Smooth muscle cell (in vitro differentiated cells): ENCODE data around the gene FANCI. TPM values are rescaled to one million over a fixed set of nuclear protein-coding genes. Genes with fewer than 3 reads are reported as not detected.

Experiments used
- DNase-seq: peaks from one replicate; lab custom pipeline; 2025; ENCODE audit not compliant: unreplicated experiment; lab: John Stamatoyannopoulos, UW
- H2AFZ ChIP-seq: fragments of 200-600 bp; sonication (generic); 2 replicates; pipeline ENCODE4 v1.6.0; 2016; ENCODE audit warnings: antibody characterized with exemption, low read depth, mild to moderate bottlenecking
- H3F3A ChIP-seq: fragments of 200-600 bp; sonication (generic); 2 replicates; pipeline ENCODE4 v1.6.0; 2017; ENCODE audit warnings: antibody characterized with exemption, low read depth
- H3K27ac ChIP-seq: fragments of 200-600 bp; sonication (generic); 2 replicates; pipeline ENCODE4 v1.5.1; 2016; ENCODE audit warnings: low read depth, mild to moderate bottlenecking
- H3K27me3 ChIP-seq: fragments of 200-600 bp; sonication (generic); 2 replicates; pipeline ENCODE4 v1.6.1; 2016; ENCODE audit warnings: low read depth, mild to moderate bottlenecking
- H3K36me3 ChIP-seq: fragments of 200-600 bp; sonication (generic); 2 replicates; pipeline ENCODE4 v1.5.1; 2016; ENCODE audit warnings: low read depth
- H3K4me1 ChIP-seq: fragments of 200-600 bp; sonication (generic); 2 replicates; pipeline ENCODE4 v1.5.1; 2016; ENCODE audit warnings: low read depth
- H3K4me2 ChIP-seq: fragments of 200-600 bp; sonication (generic); 2 replicates; pipeline ENCODE4 v1.6.0; 2016; ENCODE audit warnings: mild to moderate bottlenecking
- H3K4me3 ChIP-seq: fragments of 200-600 bp; sonication (generic); 2 replicates; pipeline ENCODE4 v1.5.1; 2016; ENCODE audit warnings: mild to moderate bottlenecking
- H3K79me2 ChIP-seq: fragments of 200-600 bp; sonication (generic); 2 replicates; pipeline ENCODE4 v1.6.0; 2016; ENCODE audit warnings: low read depth, mild to moderate bottlenecking
- H3K9ac ChIP-seq: fragments of 200-600 bp; sonication (generic); 2 replicates; pipeline ENCODE4 v1.6.0; 2016; ENCODE audit warnings: low read depth
- H3K9me3 ChIP-seq: fragments of 200-600 bp; sonication (generic); replicated peaks from 2 replicates; pipeline ENCODE4 v1.5.1; 2016; ENCODE audit warnings: low read depth
- H4K20me1 ChIP-seq: fragments of 200-600 bp; sonication (generic); 2 replicates; pipeline ENCODE4 v1.6.0; 2016; ENCODE audit warnings: low read depth
- CTCF ChIP-seq: fragments of 200-600 bp; sonication (generic); IDR thresholded peaks from 2 replicates; pipeline ENCODE4 v1.5.1; 2017; ENCODE audit warnings: borderline replicate concordance, mild to moderate bottlenecking, antibody characterized with exemption; ENCODE audit not compliant: insufficient read depth, poor library complexity, severe bottlenecking
- WGBS: methylation state at CpG from one replicate; pipeline ENCODE4 v1.1.7; 2016; ENCODE audit warnings: low lambda C conversion rate; 5-methylcytosine and 5-hydroxymethylcytosine counted together
- polyA plus RNA-seq: library from polyadenylated mRNA; unstranded; fragments of >200 nt; fragmentation: Nextera tagmentation; extraction: Ambion mirVana; gene quantifications from 2 replicates; pipeline ENCODE4 v1.2.1, GENCODE V29; 2016
- total RNA-seq: library from RNA; depleted of rRNA; stranded (reverse); fragments of >200 nt; gene quantifications from 2 replicates; pipeline ENCODE4 v1.2.3, GENCODE V29; 2014

The FANCI gene
- total and polyA plus RNA-seq, 2 experiments from 2014 or later, result 7.0 to 13.8 TPM

GRCh38 chr15:89215627-89216026, 28.2 kb upstream of the FANCI start:
- Histone ChIP-seq H3F3A (no peaks in the 10 kb centered on the region), H2AFZ (no peak overlapping the region), H3K27ac (no peak overlapping the region), H3K4me1 (no peaks in the 10 kb centered on the region), H3K4me2 (no peak overlapping the region), H3K4me3 (no peak overlapping the region), H4K20me1 (no peaks in the 10 kb centered on the region), H3K79me2 (no peaks in the 10 kb centered on the region), H3K9ac (no peak overlapping the region), H3K9me3 (no peaks in the 10 kb centered on the region), H3K36me3 (no peaks in the 10 kb centered on the region), H3K27me3 (peaks cover 14% of the 10 kb centered on the region)
- WGBS, result 81% methylated on average over 2 of the region's 2 CpGs
- no peak for DNase-seq
- TF ChIP-seq CTCF, result no peak

- H3K4me3 ChIP-seq, result no peak overlapping the region
- no peaks in the 10 kb centered on the region for H3K79me2 ChIP-seq
- H3K9ac ChIP-seq, result no peak overlapping the region
- no peaks in the 10 kb centered on the region for H3K9me3 ChIP-seq
- H3K4me1 ChIP-seq, result peaks cover 4% of the 10 kb centered on the region
- no peak for TF ChIP-seq CTCF
- 94% methylated on average over 20 of the region's 20 CpGs for WGBS
- H3K4me2 ChIP-seq, result no peak overlapping the region
- DNase-seq, result no peak
- H4K20me1 ChIP-seq, result no peaks in the 10 kb centered on the region
- H3F3A ChIP-seq, result no peaks in the 10 kb centered on the region
- H2AFZ ChIP-seq, result no peak overlapping the region
- peaks cover 14% of the 10 kb centered on the region for H3K27me3 ChIP-seq
- no peaks in the 10 kb centered on the region for H3K36me3 ChIP-seq
- no peak overlapping the region for H3K27ac ChIP-seq
Observed at GRCh38 chr15:89217031-89217430, 26.7 kb upstream of the FANCI start.

GRCh38 chr15:89217686-89218376, 25.9 kb upstream of the FANCI start:
- peaks cover 4% of the 10 kb centered on the region for H3K4me1 ChIP-seq
- H3K9ac ChIP-seq, result no peak overlapping the region
- peaks cover 14% of the 10 kb centered on the region for H3K27me3 ChIP-seq
- H3K9me3 ChIP-seq, result no peaks in the 10 kb centered on the region
- H3K4me3 ChIP-seq, result no peak overlapping the region
- no peaks in the 10 kb centered on the region for H3F3A ChIP-seq
- no peak overlapping the region for H2AFZ ChIP-seq
- no peak for TF ChIP-seq CTCF
- H3K4me2 ChIP-seq, result no peak overlapping the region
- no peak overlapping the region for H3K27ac ChIP-seq
- DNase-seq, result no peak
- no peaks in the 10 kb centered on the region for H4K20me1 ChIP-seq
- 74% methylated on average over 6 of the region's 6 CpGs for WGBS
- no peaks in the 10 kb centered on the region for H3K36me3 ChIP-seq
- H3K79me2 ChIP-seq, result no peaks in the 10 kb centered on the region

- Histone ChIP-seq H3K4me1 (peaks cover 4% of the 10 kb centered on the region), H3K36me3 (no peaks in the 10 kb centered on the region), H3K9ac (no peak overlapping the region), H3K79me2 (no peaks in the 10 kb centered on the region), H3K9me3 (no peaks in the 10 kb centered on the region), H3K4me3 (no peak overlapping the region), H3F3A (no peaks in the 10 kb centered on the region), H3K27ac (no peak overlapping the region), H4K20me1 (no peaks in the 10 kb centered on the region), H2AFZ (no peak overlapping the region), H3K4me2 (no peak overlapping the region), H3K27me3 (peaks cover 14% of the 10 kb centered on the region)
- 91% methylated on average over 8 of the region's 8 CpGs for WGBS
- TF ChIP-seq CTCF, result no peak
- no peak for DNase-seq
Observed at GRCh38 chr15:89218531-89218930, 25.2 kb upstream of the FANCI start.
